Cerebellar cortex (tissue), 1 donor: ENCODE data around the gene GNA12.

ENCODE experiments used
- DNase-seq: peaks from one replicate; pipeline ENCODE4 v3.0.0-alpha.2; 2015; ENCODE audit warnings: low spot score

The GNA12 gene

DNA sequence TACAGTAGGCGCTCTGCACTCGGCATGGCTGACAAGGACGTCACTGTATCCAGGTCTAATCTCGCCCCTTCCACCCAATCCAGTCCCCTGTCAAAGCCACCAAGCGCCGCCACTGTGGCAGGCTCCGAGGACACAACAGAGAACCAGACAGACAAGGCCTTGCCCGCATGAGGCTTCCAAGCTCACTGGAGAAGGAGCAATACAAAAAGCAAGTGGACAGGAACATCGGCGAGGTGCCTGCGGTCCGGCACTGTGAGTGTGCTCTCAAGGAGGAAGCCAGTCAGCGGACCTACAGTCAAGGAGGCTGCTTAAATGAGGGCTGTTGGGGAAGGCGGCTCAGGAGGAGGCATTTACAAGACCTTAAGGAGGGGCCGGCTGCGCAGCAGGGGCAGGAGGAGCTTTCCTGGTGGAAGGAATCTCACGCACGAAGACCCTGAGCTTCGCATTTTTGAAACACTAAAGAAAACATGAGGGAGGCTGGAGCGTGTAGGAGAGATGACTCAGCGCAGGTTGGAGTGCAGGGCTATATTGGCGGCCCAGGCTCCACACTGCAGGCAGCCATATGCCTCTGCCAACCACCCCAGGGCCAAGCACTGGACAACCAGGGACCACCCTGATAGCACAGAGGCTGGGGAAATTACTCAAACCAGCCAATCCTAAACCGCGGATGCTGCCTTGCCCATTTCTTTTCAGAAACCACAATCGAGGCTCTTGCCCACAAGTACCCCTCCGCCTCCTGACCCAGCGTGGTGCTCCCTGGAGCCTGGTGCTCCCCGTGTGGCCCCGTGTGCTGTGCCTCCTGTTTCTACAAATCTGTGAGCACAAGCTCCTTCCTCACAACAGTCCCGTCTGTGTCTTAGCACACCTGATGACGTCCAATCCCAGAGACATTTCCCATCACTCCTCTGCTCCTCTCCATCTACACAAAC lies 28.9 kb downstream of the GNA12 start:
- no peak for DNase-seq

DNA sequence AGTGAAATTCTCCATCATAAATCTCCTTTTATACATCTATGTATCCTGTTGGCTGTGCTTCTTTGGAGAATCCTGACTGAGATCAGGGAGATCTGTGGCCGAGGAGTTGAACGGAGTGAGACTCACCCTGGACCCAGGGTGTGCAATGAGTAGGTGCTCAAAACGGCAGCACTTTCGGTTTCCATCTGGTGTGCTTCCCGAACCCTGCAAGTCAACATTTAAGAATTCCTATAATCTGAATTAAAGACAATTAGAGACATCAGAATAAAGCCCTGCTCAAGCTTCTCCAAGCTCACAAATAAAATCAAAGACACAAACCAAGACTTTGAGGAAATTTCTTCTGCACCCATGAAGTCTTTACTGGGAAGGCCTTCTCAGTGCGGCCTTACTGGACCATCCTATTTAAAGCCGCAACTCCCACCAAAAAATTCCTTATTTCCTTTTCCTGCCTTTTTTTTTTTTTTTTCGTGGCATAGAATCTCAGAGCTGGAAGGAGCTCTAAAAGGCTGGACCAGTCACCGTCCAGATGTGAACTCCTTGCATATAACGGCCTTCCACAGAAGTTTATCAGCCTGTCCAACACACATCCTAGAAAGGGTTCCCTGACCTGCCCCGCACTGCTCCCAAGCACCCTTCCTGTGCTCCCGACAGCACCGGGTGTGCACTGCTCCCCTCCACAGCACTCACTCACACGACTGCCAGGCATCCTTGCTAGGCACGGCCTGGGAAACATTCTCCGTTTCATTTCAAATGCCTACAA lies 29.7 kb downstream of the GNA12 start:
- DNase-seq, result no peak

- DNase-seq, result no peak
Measured at GRCh38 chr7:2813350-2814185, 30.5 kb downstream of the GNA12 start.

DNA sequence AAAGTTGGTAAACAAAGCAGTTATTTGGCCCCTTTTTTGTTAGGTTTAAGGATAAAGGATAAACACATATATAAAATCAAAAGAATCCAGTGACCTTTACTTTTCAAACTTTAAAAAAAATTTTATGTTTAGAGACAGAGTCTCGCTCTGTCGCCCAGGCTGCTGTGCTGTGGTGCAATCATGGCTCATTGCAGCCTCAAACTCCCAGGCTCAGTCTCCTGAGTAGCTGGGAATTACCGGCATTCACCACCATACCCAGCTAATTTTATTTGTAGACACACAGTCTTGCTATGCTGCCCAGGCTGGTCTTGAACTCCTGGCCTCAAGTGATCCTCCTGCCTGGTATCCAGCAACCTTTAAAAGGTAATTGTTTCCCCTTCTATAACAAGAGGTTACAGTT lies 31.3 kb downstream of the GNA12 start:
- DNase-seq, result no peak

- DNase-seq, result no peak
Measured at GRCh38 chr7:2812114-2812487, 32.0 kb downstream of the GNA12 start.

GRCh38 chr7:2811476-2812113 lies 32.5 kb downstream of the GNA12 start:
- DNase-seq, result no peak

- no peak for DNase-seq
Measured at GRCh38 chr7:2810682-2811415, 33.3 kb downstream of the GNA12 start.

DNA sequence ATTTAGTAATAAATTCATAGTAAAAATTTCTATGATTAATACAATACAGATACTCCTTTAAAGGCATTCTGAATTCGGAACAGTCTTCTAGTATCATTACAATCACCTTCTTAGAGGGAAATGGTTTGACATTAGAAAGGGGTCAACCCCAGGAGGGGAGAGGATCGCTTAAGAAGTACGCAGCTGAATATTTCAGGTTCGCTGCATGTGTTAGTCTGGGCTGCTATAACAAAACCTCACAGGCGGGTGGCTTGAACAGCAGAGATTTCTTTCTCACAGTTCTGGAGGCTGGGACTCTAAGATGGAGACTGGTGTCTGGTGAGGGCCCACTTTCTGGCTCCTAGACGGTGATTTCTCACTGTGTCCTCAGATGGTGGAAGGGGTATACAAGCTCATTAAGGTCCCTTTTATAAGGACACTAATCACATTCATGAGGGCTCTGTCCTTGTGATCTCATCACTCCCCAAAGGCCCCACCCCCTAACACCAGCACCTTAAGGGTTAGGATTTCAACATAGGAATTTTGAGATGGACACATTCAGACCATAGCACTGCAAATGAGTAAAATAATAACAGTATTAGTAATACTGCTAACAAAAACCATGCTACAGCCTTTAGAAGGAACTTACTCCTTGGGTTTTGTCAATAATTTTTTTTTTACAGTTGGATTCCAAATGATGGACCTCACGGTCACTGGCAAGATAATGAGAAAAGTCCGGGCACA lies 34.0 kb downstream of the GNA12 start:
- no peak for DNase-seq

- DNase-seq, result no peak
Measured at GRCh38 chr7:2808891-2809665, 35.0 kb downstream of the GNA12 start.

GRCh38 chr7:2807845-2808772 lies 36.0 kb downstream of the GNA12 start:
- no peak for DNase-seq

DNA sequence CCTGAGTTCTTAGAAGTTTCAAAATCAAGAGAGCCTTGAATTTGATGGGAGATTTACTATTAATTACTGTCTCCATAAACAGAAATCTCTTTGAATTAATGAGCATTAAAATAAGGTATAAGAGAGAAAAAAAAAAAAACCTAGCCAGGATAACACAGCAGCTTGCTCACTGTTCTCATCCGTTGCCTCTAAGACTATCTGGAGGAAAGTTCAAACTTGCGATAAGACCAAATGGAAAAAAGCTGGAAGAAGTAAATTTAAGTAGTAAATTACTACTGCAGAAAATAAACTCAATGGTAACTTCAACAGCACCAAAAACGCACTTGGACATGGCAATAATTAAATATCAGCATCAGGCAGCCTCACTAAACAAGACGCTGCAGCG lies 36.7 kb downstream of the GNA12 start:
- DNase-seq, result no peak

DNA sequence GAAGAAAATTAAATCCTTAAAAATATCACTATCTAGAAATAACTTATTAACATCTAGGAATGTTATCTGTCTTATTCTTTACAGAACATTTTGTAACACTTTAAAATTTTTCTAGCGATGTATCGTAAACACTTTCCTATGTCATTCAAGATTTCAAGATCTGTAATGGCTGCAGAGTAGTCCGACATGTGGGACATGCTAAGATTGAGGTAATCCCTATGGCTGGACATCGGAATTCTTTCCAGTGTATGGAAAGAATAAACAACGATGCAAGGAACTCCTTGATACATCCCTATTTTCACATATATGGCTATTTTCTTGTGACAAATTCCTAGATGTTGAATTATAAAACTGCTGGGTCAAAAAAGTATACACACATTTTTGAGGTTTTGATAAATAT lies 37.5 kb downstream of the GNA12 start:
- DNase-seq, result no peak

- no peak for DNase-seq
Measured at GRCh38 chr7:2805213-2805944, 38.7 kb downstream of the GNA12 start.

DNA sequence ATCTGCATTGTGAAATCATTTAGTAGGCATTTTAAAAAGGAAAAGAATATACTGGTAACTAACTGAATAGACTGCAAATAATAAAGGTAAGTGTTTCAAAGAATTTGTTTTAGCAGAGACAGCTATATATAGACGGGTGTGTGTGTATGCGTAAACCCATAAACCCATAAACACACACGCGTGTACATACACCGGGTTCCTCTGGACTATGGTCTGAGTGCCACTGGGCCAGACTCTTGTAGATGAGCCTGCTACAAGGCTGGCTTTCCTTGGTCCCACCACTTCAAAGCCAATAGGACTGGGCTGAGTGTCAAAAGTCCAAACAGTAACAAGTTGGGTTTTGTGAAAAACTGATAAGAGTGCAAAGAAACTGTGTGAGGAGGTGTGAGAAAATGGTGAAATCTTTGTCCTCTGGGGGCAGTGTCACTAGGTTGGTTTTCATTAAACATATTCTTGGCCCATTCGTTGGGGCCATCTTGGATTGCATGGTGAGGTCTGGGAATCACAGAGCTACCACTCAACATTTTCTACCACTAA lies 39.8 kb downstream of the GNA12 start:
- no peak for DNase-seq

DNA sequence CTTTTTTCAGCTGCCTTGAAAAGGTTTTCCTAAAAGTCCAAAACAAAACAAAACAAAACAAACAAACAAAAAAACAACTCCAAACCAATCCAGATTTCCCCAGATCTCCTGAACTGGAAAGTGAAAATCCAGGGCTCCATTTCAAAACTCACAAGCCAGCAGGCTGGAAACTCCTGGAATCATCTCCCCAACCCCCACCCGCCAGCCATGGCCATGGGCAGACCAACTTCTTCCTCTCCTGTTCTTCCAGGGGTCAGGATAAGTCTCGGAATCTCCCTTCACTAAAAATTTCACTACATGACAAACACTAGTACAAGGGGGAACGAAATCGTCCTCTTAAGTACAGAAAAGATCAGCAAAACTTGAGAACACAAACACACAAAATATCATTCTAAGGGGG lies 40.4 kb downstream of the GNA12 start:
- no peak for DNase-seq

DNA sequence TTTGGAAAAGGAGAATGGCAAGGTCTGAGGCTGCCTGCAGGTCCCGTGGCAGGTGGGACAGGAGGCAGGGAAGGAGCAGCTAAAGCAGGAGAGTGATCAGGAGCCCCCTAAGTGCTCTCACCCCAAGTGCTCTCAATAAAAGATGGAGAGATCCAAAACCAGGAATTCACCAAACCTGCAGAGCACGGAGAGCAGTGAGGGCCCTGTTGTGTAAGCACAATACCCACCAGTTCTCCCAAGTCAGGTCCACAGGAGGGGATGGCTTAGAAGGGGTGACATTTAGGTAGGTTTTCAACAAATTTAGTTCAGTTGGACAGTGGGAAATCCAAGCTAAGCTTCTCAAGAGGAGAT lies 40.8 kb downstream of the GNA12 start:
- DNase-seq, result no peak

DNA sequence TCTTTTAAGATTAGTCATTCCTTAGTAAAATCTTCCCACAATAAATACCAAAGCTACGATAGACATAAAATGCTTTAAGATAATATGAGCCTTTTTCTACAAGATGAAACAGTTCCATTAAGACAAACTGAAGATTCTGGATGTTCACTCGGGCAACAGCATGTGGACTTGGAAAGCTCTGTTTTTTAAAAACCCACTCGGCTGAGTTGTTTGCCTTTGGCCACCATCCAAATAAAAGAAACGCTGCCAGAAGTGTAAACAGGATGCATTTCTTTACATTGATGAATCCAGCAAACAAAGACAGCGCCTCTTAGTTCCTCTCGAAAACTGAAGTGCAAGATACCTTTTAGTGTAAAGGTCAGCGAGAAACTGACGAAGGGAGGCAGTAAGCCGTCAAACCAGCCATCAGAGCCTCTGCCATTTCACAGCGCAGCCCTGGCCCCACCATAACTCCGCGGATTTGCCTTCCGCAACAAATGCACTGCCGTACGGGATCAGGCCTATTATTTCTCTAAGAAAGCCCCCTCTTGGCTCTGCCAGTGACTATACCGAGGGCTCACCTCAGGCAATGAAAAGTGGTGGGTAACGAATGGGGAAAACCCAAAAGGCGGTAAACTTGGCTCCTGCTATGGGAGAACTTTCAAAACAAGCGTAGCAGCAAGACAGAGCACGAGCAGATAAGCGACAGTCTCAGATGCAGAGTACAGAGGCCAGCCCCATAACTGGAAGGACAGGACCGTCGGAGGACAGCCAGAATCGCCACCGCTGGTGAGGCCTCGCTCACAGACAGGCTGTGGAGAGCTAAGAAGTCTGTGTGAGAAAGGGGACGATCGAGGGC lies 41.4 kb downstream of the GNA12 start:
- no peak for DNase-seq
